ENCODE results near the gene POLRMT. TPM values are rescaled to one million over a fixed set of nuclear protein-coding genes. Genes with fewer than 3 reads are reported as not detected.

The POLRMT gene
- total RNA-seq, result 38.7 and 41.9 TPM in 2 replicates
- polyA plus RNA-seq, result 59.5 and 60.7 TPM in 2 replicates

GRCh38 chr19:633068-633785, at the start of gene POLRMT:
Gene POLRMT, minus strand, starts transcription at chr19:633537. Its CDS starts 25 bp downstream, at chr19:633512.
- Histone ChIP-seq H3K36me3 (replicated peaks; ENCODE audit: insufficient read depth, low read depth) (no peaks in the 10 kb centered on the region), H3K4me1 (ENCODE audit: insufficient read depth) (peaks cover 12% of the 10 kb centered on the region), H3K27ac (peak within 1 kb of the TSS; percentile 80), H4K20me1 (ENCODE audit: insufficient read depth, poor library complexity, severe bottlenecking) (no peaks in the 10 kb centered on the region), H3K9me3 (ENCODE audit: low read depth) (no peaks in the 10 kb centered on the region), H2AFZ (peak within 1 kb of the TSS; percentile 87), H3K9me2 (replicated peaks; ENCODE audit: insufficient read depth) (no peaks in the 10 kb centered on the region), H3K4me3 (peak within 1 kb of the TSS; percentile 92), H3K27me3 (no peaks in the 10 kb centered on the region), H3K79me2 (peaks cover 40% of the 10 kb centered on the region), H3K4me2 (peak within 1 kb of the TSS; percentile 97)
- under 1% methylated on average over 56 of the region's 67 CpGs for WGBS (ENCODE audit: low lambda C conversion rate, missing lambda C conversion rate)
- DNase-seq (ENCODE audit: low spot score), result peak; percentile 99
- TF ChIP-seq EZH2 (IDR thresholded peaks at IDR 0.05; ENCODE audit: borderline replicate concordance), result no peak
- TF ChIP-seq CTCF (IDR thresholded peaks at IDR 0.05; ENCODE audit: poor library complexity), result no peak
- TF ChIP-seq EZH2phosphoT487 (IDR thresholded peaks at IDR 0.05; ENCODE audit: low read depth, severe bottlenecking, unreplicated experiment), result no peak

GRCh38 chr19:682678-683320, 49.5 kb upstream of the POLRMT start:
- H2AFZ ChIP-seq, result no peak overlapping the region
- no peak overlapping the region for H3K4me3 ChIP-seq
- no peaks in the 10 kb centered on the region for H3K36me3 ChIP-seq (replicated peaks; ENCODE audit: insufficient read depth, low read depth)
- no peaks in the 10 kb centered on the region for H3K27me3 ChIP-seq
- no peak overlapping the region for H3K4me2 ChIP-seq
- H3K27ac ChIP-seq, result no peak overlapping the region
- no peak for DNase-seq (ENCODE audit: low spot score)
- no peaks in the 10 kb centered on the region for H4K20me1 ChIP-seq (ENCODE audit: insufficient read depth, poor library complexity, severe bottlenecking)
- peaks cover 15% of the 10 kb centered on the region for H3K79me2 ChIP-seq
- no peak for TF ChIP-seq EZH2 (IDR thresholded peaks at IDR 0.05; ENCODE audit: borderline replicate concordance)
- no peak for TF ChIP-seq EZH2phosphoT487 (IDR thresholded peaks at IDR 0.05; ENCODE audit: low read depth, severe bottlenecking, unreplicated experiment)
- TF ChIP-seq CTCF (IDR thresholded peaks at IDR 0.05; ENCODE audit: poor library complexity), result no peak
- WGBS (ENCODE audit: low lambda C conversion rate, missing lambda C conversion rate), result 92% methylated on average over 25 of the region's 25 CpGs
- H3K9me2 ChIP-seq (replicated peaks; ENCODE audit: insufficient read depth), result no peaks in the 10 kb centered on the region
- H3K4me1 ChIP-seq (ENCODE audit: insufficient read depth), result peaks cover 14% of the 10 kb centered on the region
- no peaks in the 10 kb centered on the region for H3K9me3 ChIP-seq (ENCODE audit: low read depth)

GRCh38 chr19:681029-682019, 48.0 kb upstream of the POLRMT start:
- Histone ChIP-seq H3K79me2 (peaks cover 25% of the 10 kb centered on the region), H3K27me3 (no peaks in the 10 kb centered on the region), H3K9me2 (replicated peaks; ENCODE audit: insufficient read depth) (no peaks in the 10 kb centered on the region), H3K4me1 (ENCODE audit: insufficient read depth) (peaks cover 26% of the 10 kb centered on the region), H3K4me3 (no peak overlapping the region), H3K27ac (peak overlapping the region; percentile 90), H2AFZ (no peak overlapping the region), H3K36me3 (replicated peaks; ENCODE audit: insufficient read depth, low read depth) (no peaks in the 10 kb centered on the region), H4K20me1 (ENCODE audit: insufficient read depth, poor library complexity, severe bottlenecking) (no peaks in the 10 kb centered on the region), H3K4me2 (peak overlapping the region; percentile 71), H3K9me3 (ENCODE audit: low read depth) (no peaks in the 10 kb centered on the region)
- peak; percentile 95 for DNase-seq (ENCODE audit: low spot score)
- TF ChIP-seq EZH2phosphoT487 (IDR thresholded peaks at IDR 0.05; ENCODE audit: low read depth, severe bottlenecking, unreplicated experiment) (no peak), CTCF (IDR thresholded peaks at IDR 0.05; ENCODE audit: poor library complexity) (no peak), EZH2 (IDR thresholded peaks at IDR 0.05; ENCODE audit: borderline replicate concordance) (no peak)
- 95% methylated on average over 45 of the region's 54 CpGs for WGBS (ENCODE audit: low lambda C conversion rate, missing lambda C conversion rate)

All from hepatocyte (in vitro differentiated cells).